GM21515 (cell line): ENCODE data around the gene FNTB.

Experiments used
- ATAC-seq: cut with Tn5 transposase; IDR thresholded peaks from one replicate; pipeline ENCODE4 v1.9.1; 2021; ENCODE audit not compliant: unreplicated experiment

FNTB gene

GRCh38 chr14:64986648-64987437 lies at the start of gene FNTB:
Gene FNTB (plus strand): TSS chr14:64986895. CDS start chr14:64986954, 59 bp downstream.
- ATAC-seq = peak; percentile 95

- ATAC-seq = no peak
Observed at GRCh38 chr14:64937171-64937820, 49.4 kb upstream of the FNTB start.

GRCh38 chr14:64937821-64938193 lies 48.9 kb upstream of the FNTB start:
- ATAC-seq = no peak

- ATAC-seq = no peak
Observed at GRCh38 chr14:64938972-64939816, 47.5 kb upstream of the FNTB start.

- no peak for ATAC-seq
Observed at GRCh38 chr14:64939817-64940190, 46.9 kb upstream of the FNTB start.

GRCh38 chr14:64940336-64940910 lies 46.3 kb upstream of the FNTB start:
- ATAC-seq = no peak

- ATAC-seq = no peak
Observed at GRCh38 chr14:64942531-64943111, 44.1 kb upstream of the FNTB start, which contains the start of gene GPX2. Gene GPX2 (minus strand): TSS chr14:64942745. CDS start chr14:64942726, 19 bp downstream.

- no peak for ATAC-seq
Observed at GRCh38 chr14:64943556-64943955, 43.1 kb upstream of the FNTB start.

- no peak for ATAC-seq
Observed at GRCh38 chr14:64944041-64944440, 42.7 kb upstream of the FNTB start.

- no peak for ATAC-seq
Observed at GRCh38 chr14:64944861-64945260, 41.8 kb upstream of the FNTB start.

- ATAC-seq = no peak
Observed at GRCh38 chr14:64945431-64946178, 41.1 kb upstream of the FNTB start.

GRCh38 chr14:64946310-64947045 lies 40.2 kb upstream of the FNTB start:
- no peak for ATAC-seq

- ATAC-seq = no peak
Observed at GRCh38 chr14:64947710-64948611, 38.7 kb upstream of the FNTB start.

GRCh38 chr14:64948612-64949210 lies 38.0 kb upstream of the FNTB start:
- ATAC-seq = no peak

- no peak for ATAC-seq
Observed at GRCh38 chr14:64950889-64951288, 35.8 kb upstream of the FNTB start.

- no peak for ATAC-seq
Observed at GRCh38 chr14:64951291-64951690, 35.4 kb upstream of the FNTB start.

- no peak for ATAC-seq
Observed at GRCh38 chr14:64951724-64952123, 35.0 kb upstream of the FNTB start.
